ENCODE measurements around the gene XPNPEP2.

DNA sequence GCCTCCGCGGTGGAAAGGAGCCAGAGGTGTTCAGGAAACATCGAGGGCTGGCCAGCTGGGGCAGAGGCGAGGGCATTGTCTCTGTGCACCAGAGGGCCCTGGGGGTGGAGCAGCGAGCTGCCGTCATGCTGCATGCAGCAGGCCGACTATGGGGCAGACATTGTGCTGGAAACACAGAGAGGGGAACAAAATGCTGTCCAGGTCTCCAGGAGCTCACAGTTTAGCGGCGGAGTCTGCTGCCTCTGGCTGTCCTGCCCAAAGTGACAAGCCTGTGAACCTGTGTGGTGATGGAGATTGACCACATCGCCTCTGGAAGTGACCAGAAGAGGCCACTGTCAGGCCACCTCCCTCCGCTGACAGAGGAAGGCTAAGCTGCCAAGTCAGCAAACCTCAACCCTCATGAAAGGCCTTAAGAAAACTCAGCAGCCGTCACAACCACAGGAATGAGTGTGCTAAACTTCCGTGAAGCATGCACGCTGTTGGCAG is 20.8 kb downstream of the XPNPEP2 start:
- TF ChIP-seq, protein P1, sequence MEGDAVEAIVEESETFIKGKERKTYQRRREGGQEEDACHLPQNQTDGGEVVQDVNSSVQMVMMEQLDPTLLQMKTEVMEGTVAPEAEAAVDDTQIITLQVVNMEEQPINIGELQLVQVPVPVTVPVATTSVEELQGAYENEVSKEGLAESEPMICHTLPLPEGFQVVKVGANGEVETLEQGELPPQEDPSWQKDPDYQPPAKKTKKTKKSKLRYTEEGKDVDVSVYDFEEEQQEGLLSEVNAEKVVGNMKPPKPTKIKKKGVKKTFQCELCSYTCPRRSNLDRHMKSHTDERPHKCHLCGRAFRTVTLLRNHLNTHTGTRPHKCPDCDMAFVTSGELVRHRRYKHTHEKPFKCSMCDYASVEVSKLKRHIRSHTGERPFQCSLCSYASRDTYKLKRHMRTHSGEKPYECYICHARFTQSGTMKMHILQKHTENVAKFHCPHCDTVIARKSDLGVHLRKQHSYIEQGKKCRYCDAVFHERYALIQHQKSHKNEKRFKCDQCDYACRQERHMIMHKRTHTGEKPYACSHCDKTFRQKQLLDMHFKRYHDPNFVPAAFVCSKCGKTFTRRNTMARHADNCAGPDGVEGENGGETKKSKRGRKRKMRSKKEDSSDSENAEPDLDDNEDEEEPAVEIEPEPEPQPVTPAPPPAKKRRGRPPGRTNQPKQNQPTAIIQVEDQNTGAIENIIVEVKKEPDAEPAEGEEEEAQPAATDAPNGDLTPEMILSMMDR (IDR thresholded peaks at IDR 0.05; ENCODE audit: low read depth, low read length), result no peak
- TF ChIP-seq POLR2A (IDR thresholded peaks at IDR 0.05; ENCODE audit: extremely low read depth, insufficient read length) (no peak), MYC (IDR thresholded peaks at IDR 0.05; ENCODE audit: low read depth, low read length) (no peak)
- TF ChIP-seq, protein P2, sequence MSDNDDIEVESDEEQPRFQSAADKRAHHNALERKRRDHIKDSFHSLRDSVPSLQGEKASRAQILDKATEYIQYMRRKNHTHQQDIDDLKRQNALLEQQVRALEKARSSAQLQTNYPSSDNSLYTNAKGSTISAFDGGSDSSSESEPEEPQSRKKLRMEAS (IDR thresholded peaks at IDR 0.05; ENCODE audit: low read depth, low read length), result no peak

Data from NB4 (cell line).